ENCODE data around the gene TBCK.
"Not testable (repeated sequence)": the region's sequence is repeated elsewhere in the genome, so short reads cannot be mapped to it uniquely, and the experiment has no call there.

The TBCK gene

DNA sequence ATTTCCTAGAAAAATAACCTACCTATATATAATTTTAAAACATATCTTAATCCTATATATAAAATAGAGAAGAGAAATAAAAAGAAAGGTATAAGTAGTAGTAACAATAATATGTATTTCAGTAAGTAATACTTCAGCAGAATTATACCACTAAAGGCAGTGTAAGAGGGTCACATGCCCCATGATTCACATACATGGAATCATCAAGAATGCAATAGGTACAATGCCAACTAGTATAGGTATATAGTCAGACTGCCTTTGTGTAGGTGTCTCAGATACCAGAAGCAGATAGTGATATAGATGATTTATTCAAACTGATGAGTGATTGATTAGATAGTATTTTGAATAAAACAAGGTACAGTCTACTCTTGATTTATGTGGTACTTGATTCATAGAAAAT, 9.8 kb upstream of the TBCK start:
- no peak overlapping the region for H3K9ac ChIP-seq (ENCODE audit: low read length)
- H3K4me2 ChIP-seq (ENCODE audit: low read depth, low read length) = no peak overlapping the region
- no peaks in the 10 kb centered on the region for H4K20me1 ChIP-seq (ENCODE audit: insufficient read depth, low read length)
- no peaks in the 10 kb centered on the region for H3K4me1 ChIP-seq (ENCODE audit: low read length)
- no peaks in the 10 kb centered on the region for H3K9me2 ChIP-seq (replicated peaks; ENCODE audit: insufficient read depth, low read length)
- no peaks in the 10 kb centered on the region for H3K27me3 ChIP-seq (replicated peaks; ENCODE audit: insufficient read depth, low read length)
- peaks cover 18% of the 10 kb centered on the region for H3K79me2 ChIP-seq (ENCODE audit: low read length)
- H3K4me3 ChIP-seq (ENCODE audit: low read length) = no peak overlapping the region
- no peak overlapping the region for H2AFZ ChIP-seq (ENCODE audit: low read length)
- no peak overlapping the region for H3K27ac ChIP-seq (ENCODE audit: low read length)
- H3K9me3 ChIP-seq (replicated peaks; ENCODE audit: insufficient read depth, low read length) = no peaks in the 10 kb centered on the region
- no peaks in the 10 kb centered on the region for H3F3A ChIP-seq (ENCODE audit: insufficient read depth, low read length)
- TF ChIP-seq EZH2 (optimal IDR thresholded peaks at IDR 0.05; ENCODE audit: low read depth, low read length) (no peak), EZH2phosphoT487 (IDR thresholded peaks at IDR 0.05; ENCODE audit: low read length) (no peak)
- TF ChIP-seq, protein P1, sequence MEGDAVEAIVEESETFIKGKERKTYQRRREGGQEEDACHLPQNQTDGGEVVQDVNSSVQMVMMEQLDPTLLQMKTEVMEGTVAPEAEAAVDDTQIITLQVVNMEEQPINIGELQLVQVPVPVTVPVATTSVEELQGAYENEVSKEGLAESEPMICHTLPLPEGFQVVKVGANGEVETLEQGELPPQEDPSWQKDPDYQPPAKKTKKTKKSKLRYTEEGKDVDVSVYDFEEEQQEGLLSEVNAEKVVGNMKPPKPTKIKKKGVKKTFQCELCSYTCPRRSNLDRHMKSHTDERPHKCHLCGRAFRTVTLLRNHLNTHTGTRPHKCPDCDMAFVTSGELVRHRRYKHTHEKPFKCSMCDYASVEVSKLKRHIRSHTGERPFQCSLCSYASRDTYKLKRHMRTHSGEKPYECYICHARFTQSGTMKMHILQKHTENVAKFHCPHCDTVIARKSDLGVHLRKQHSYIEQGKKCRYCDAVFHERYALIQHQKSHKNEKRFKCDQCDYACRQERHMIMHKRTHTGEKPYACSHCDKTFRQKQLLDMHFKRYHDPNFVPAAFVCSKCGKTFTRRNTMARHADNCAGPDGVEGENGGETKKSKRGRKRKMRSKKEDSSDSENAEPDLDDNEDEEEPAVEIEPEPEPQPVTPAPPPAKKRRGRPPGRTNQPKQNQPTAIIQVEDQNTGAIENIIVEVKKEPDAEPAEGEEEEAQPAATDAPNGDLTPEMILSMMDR (IDR thresholded peaks at IDR 0.05; ENCODE audit: low read length) = no peak
- no peak for DNase-seq
- peaks cover 7% of the 10 kb centered on the region; the same call in 1 of the 2 replicates for H3K36me3 ChIP-seq (replicated peaks; ENCODE audit: insufficient read depth, low read length)

DNA sequence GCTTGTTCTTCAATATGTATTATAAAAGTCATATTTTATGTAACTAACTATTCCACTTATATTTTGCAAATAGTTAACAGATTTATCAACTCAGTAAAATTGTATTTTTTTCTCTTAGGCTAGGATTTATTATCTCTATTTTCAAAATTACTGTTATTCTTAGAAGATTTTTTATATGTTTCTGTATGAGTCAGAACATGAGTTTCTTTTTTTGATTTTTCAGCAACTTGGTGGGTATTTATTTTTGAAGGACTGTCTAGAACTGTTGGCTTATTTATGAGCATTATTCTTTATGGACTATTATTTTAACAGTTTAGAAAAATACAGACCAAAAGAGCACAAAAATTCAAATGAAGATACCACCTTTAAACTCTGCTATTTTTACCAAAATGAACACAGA, 7.1 kb upstream of the TBCK start:
- Histone ChIP-seq H4K20me1 (ENCODE audit: insufficient read depth, low read length) (no peaks in the 10 kb centered on the region), H3K36me3 (replicated peaks; ENCODE audit: insufficient read depth, low read length) (peaks cover 4% of the 10 kb centered on the region; the same call in 1 of the 2 replicates), H3K27me3 (replicated peaks; ENCODE audit: insufficient read depth, low read length) (no peaks in the 10 kb centered on the region), H3K9me2 (replicated peaks; ENCODE audit: insufficient read depth, low read length) (no peaks in the 10 kb centered on the region), H3K4me2 (ENCODE audit: low read depth, low read length) (no peak overlapping the region), H3K9ac (ENCODE audit: low read length) (no peak overlapping the region), H2AFZ (ENCODE audit: low read length) (no peak overlapping the region), H3K4me3 (ENCODE audit: low read length) (no peak overlapping the region), H3K79me2 (ENCODE audit: low read length) (peaks cover 41% of the 10 kb centered on the region), H3K27ac (ENCODE audit: low read length) (no peak overlapping the region), H3K9me3 (replicated peaks; ENCODE audit: insufficient read depth, low read length) (no peaks in the 10 kb centered on the region), H3F3A (ENCODE audit: insufficient read depth, low read length) (0 out of 2 replicates have a peak, but pooled peaks cover 3% of the 10 kb centered on the region), H3K4me1 (ENCODE audit: low read length) (peaks cover 4% of the 10 kb centered on the region; the same call in 1 of the 2 replicates)
- TF ChIP-seq, protein P1 (IDR thresholded peaks at IDR 0.05; ENCODE audit: low read length) = no peak
- TF ChIP-seq EZH2phosphoT487 (IDR thresholded peaks at IDR 0.05; ENCODE audit: low read length) = no peak
- no peak for TF ChIP-seq EZH2 (optimal IDR thresholded peaks at IDR 0.05; ENCODE audit: low read depth, low read length)
- DNase-seq = no peak

DNA sequence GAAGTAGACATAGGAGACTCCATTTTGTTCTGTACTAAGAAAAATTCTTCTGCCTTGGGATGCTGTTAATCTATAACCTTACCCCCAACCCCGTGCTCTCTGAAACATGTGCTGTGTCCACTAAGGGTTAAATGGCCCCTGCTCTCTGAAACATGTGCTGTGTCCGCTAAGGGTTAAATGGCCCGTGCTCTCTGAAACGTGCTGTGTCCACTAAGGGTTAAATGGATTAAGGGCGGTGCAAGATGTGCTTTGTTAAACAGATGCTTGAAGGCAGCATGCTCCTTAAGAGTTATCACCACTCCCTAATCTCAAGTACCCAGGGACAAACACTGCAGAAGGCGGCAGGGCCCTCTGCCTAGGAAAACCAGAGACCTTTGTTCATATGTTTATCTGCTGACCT, 5.8 kb upstream of the TBCK start:
- H3K79me2 ChIP-seq (ENCODE audit: low read length) = peaks cover 54% of the 10 kb centered on the region

DNA sequence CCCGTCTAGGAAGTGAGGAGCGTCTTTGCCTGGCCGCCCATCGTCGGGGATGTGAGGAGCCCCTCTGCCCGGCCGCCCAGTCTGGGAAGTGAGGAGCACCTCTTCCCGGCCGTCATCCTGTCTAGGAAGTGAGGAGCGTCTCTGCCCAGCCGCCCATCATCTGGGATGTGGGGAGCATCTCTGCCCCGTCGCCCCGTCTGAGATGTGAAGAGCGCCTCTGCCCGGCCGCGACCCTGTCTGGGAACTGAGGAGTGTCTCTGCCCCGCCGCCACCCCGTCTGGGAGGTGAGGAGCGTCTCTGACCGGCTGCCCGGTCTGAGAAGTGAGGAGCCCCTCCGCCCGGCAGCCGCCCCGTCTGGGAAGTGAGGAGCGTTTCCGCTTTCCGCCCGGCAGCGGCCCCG, 5.2 kb upstream of the TBCK start:
- not testable (repeated sequence) for H3K27ac ChIP-seq (ENCODE audit: low read length); H3K4me2 ChIP-seq (ENCODE audit: low read depth, low read length); H3K27me3 ChIP-seq (replicated peaks; ENCODE audit: insufficient read depth, low read length); H3K36me3 ChIP-seq (replicated peaks; ENCODE audit: insufficient read depth, low read length); H3F3A ChIP-seq (ENCODE audit: insufficient read depth, low read length); H3K9ac ChIP-seq (ENCODE audit: low read length); H3K9me3 ChIP-seq (replicated peaks; ENCODE audit: insufficient read depth, low read length); H3K4me3 ChIP-seq (ENCODE audit: low read length); H4K20me1 ChIP-seq (ENCODE audit: insufficient read depth, low read length); H3K9me2 ChIP-seq (replicated peaks; ENCODE audit: insufficient read depth, low read length); DNase-seq; H2AFZ ChIP-seq (ENCODE audit: low read length)
- Histone ChIP-seq H3K79me2 (ENCODE audit: low read length) (peaks cover 60% of the 10 kb centered on the region), H3K4me1 (ENCODE audit: low read length) (peaks cover 12% of the 10 kb centered on the region)

More for the DNA sequence above, 5.8 kb upstream of the TBCK start:
- H3K9ac ChIP-seq (ENCODE audit: low read length); H3K27me3 ChIP-seq (replicated peaks; ENCODE audit: insufficient read depth, low read length); H3F3A ChIP-seq (ENCODE audit: insufficient read depth, low read length); H3K9me2 ChIP-seq (replicated peaks; ENCODE audit: insufficient read depth, low read length); DNase-seq; H3K36me3 ChIP-seq (replicated peaks; ENCODE audit: insufficient read depth, low read length); H3K4me3 ChIP-seq (ENCODE audit: low read length); H2AFZ ChIP-seq (ENCODE audit: low read length); H4K20me1 ChIP-seq (ENCODE audit: insufficient read depth, low read length); H3K27ac ChIP-seq (ENCODE audit: low read length); H3K4me2 ChIP-seq (ENCODE audit: low read depth, low read length); H3K9me3 ChIP-seq (replicated peaks; ENCODE audit: insufficient read depth, low read length): not testable (repeated sequence)
- peaks cover 12% of the 10 kb centered on the region for H3K4me1 ChIP-seq (ENCODE audit: low read length)

Data from MM.1S (cell line).